Measurements from ENCODE around the gene CREB5.

CREB5 gene

GRCh38 chr7:28488061-28488791 lies 75.9 kb downstream of the CREB5 start:
- H3K4me3 ChIP-seq (ENCODE audit: low read depth, low read length): no peak overlapping the region
- no peak for DNase-seq (ENCODE audit: low read depth)
- no peak for TF ChIP-seq CTCF (IDR thresholded peaks at IDR 0.05; ENCODE audit: low read depth, low read length, missing control alignments)

- no peak overlapping the region for H3K4me3 ChIP-seq (ENCODE audit: low read depth, low read length)
- no peak for DNase-seq (ENCODE audit: low read depth)
- no peak for TF ChIP-seq CTCF (IDR thresholded peaks at IDR 0.05; ENCODE audit: low read depth, low read length, missing control alignments)
Measured at GRCh38 chr7:28490831-28491230, 78.5 kb downstream of the CREB5 start.

GRCh38 chr7:28493477-28493876 lies 81.2 kb downstream of the CREB5 start:
- H3K4me3 ChIP-seq (ENCODE audit: low read depth, low read length): no peak overlapping the region
- no peak for DNase-seq (ENCODE audit: low read depth)
- TF ChIP-seq CTCF (IDR thresholded peaks at IDR 0.05; ENCODE audit: low read depth, low read length, missing control alignments): no peak

- TF ChIP-seq CTCF (IDR thresholded peaks at IDR 0.05; ENCODE audit: low read depth, low read length, missing control alignments): no peak
- no peak for DNase-seq (ENCODE audit: low read depth)
- no peak overlapping the region for H3K4me3 ChIP-seq (ENCODE audit: low read depth, low read length)
Measured at GRCh38 chr7:28497009-28497408, 84.7 kb downstream of the CREB5 start.

- no peak for DNase-seq (ENCODE audit: low read depth)
- H3K4me3 ChIP-seq (ENCODE audit: low read depth, low read length): no peak overlapping the region
- TF ChIP-seq CTCF (IDR thresholded peaks at IDR 0.05; ENCODE audit: low read depth, low read length, missing control alignments): no peak
Measured at GRCh38 chr7:28498636-28499035, 86.3 kb downstream of the CREB5 start.

- no peak for DNase-seq (ENCODE audit: low read depth)
- no peak for TF ChIP-seq CTCF (IDR thresholded peaks at IDR 0.05; ENCODE audit: low read depth, low read length, missing control alignments)
- no peak overlapping the region for H3K4me3 ChIP-seq (ENCODE audit: low read depth, low read length)
Measured at GRCh38 chr7:28500138-28500537, 87.8 kb downstream of the CREB5 start.

- no peak for DNase-seq (ENCODE audit: low read depth)
- TF ChIP-seq CTCF (IDR thresholded peaks at IDR 0.05; ENCODE audit: low read depth, low read length, missing control alignments): no peak
- no peak overlapping the region for H3K4me3 ChIP-seq (ENCODE audit: low read depth, low read length)
Measured at GRCh38 chr7:28502408-28502807, 90.1 kb downstream of the CREB5 start.
